ENCODE results near the gene PRR9. TPM values are rescaled to one million over a fixed set of nuclear protein-coding genes. Genes with fewer than 3 reads are reported as not detected.
"Not testable (repeated sequence)": the region's sequence is repeated elsewhere in the genome, so short reads cannot be mapped to it uniquely, and the experiment has no call there.

The PRR9 gene, protein sequence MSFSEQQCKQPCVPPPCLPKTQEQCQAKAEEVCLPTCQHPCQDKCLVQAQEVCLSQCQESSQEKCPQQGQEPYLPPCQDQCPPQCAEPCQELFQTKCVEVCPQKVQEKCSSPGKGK
- 1 to 10 TPM in 2 of 4 donors, not detected in 2; 2.0 to 5.4 TPM for total RNA-seq

DNA sequence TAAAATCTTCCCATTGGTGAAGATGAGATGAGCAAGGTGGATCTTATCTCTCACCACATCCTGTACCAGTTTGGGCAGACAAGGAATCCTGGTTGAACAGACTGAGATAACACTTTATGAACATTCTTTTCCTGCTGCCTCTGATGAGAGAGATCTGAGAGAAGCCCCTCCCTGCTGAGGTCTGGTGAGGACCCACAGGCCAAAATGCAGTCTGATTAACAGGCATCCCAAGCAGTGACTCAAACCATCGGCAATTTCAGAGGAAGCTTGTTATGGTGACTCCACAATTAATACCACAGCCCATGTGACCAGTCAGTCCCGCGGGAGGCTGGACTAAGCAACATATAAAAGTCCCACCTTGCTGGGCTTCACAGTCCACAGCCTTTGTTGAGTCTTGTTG is at the start of gene PRR9:
Gene PRR9, plus strand, starts transcription at position 373 of the 400 bp plus-strand sequence. CDS start 561 bp downstream, outside the sequence.
- TF ChIP-seq, protein P1, sequence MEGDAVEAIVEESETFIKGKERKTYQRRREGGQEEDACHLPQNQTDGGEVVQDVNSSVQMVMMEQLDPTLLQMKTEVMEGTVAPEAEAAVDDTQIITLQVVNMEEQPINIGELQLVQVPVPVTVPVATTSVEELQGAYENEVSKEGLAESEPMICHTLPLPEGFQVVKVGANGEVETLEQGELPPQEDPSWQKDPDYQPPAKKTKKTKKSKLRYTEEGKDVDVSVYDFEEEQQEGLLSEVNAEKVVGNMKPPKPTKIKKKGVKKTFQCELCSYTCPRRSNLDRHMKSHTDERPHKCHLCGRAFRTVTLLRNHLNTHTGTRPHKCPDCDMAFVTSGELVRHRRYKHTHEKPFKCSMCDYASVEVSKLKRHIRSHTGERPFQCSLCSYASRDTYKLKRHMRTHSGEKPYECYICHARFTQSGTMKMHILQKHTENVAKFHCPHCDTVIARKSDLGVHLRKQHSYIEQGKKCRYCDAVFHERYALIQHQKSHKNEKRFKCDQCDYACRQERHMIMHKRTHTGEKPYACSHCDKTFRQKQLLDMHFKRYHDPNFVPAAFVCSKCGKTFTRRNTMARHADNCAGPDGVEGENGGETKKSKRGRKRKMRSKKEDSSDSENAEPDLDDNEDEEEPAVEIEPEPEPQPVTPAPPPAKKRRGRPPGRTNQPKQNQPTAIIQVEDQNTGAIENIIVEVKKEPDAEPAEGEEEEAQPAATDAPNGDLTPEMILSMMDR (IDR thresholded peaks at IDR 0.05): no peak
- ATAC-seq (ENCODE audit: low FRiP score) (peak; percentile 55), DNase-seq (ENCODE audit: low spot score) (no peak)

DNA sequence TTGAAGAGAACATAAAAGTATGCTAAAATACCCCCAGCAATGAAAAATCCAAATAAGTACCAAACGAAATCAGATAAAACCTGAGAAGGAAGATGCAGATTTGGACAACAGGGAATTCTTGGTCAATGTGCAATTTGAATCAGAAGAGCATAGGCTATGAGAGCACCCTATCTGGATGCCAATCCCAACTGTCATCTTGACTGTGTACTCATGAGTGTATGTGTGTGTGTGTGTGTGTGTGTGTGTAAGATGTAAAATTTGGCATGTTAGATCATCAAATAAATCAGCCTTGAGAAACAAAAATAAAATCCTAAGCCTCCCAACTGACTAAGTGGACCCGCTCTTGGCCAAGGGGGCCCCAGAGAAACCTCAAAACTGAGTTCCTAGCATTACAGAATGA is 48.7 kb upstream of the PRR9 start:
- ATAC-seq (ENCODE audit: low FRiP score) (no peak), DNase-seq (ENCODE audit: low spot score) (no peak)
- TF ChIP-seq, protein P1 (IDR thresholded peaks at IDR 0.05): no peak

DNA sequence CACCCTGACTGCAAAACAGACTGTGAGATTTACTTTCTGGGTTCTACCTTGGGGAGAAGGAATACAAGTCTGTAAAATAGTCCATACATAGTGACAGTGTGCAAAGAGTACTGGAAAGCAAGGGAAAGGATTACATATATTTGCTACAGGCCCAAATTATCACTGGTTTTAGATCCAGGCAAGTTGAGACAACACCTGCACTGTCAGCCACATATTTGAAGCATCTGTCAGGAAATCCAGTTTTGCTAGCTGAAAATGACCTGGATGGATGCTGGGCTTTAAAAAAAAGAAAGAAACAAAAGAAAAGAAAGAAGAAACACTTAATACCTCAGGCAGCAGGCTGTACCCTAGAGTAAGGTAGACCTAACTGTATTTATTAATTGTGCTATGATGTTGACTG is 42.8 kb upstream of the PRR9 start:
- DNase-seq (ENCODE audit: low spot score) (no peak), ATAC-seq (ENCODE audit: low FRiP score) (no peak)
- TF ChIP-seq, protein P1 (IDR thresholded peaks at IDR 0.05): no peak

DNA sequence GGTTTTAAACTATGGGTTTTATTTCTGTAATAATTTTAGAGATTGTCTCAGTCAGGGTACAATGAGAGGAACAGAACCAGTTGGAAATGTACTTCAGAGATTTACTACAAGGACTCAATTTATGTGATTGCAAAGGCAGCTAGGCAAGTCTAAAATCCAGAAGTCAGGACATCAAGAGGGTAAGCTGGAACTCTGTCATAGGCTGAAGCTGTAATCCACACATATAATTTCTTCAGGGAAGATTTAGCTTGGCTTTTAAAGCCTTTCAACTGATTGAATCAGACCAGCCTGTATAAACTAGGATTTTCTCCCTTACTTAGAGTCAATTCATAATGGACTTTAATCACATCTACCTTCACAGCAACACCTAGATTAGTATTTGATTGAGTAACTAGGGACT is 38.5 kb upstream of the PRR9 start:
- ATAC-seq (ENCODE audit: low FRiP score) (no peak), DNase-seq (ENCODE audit: low spot score) (no peak)
- TF ChIP-seq, protein P1 (IDR thresholded peaks at IDR 0.05): no peak

DNA sequence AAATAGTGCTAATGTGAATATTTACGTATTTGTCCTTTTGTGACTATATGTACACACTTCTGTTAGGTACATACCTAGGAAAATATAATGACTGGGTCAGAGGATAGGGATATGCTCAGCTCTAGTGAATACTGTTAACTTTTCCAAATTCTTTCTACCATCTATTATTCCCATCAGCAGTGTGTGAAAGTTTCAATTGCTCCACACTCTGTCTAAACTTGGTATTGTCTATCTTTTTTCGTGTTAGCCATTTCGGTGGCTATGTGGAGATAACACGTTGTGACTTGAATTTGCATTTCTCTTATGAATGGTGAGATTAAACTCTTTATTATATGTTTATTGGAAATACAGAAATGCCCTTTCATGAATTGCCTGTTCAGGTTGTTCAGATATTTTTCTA is 36.8 kb upstream of the PRR9 start:
- ATAC-seq (ENCODE audit: low FRiP score) (no peak), DNase-seq (ENCODE audit: low spot score) (no peak)
- TF ChIP-seq, protein P1 (IDR thresholded peaks at IDR 0.05): no peak

DNA sequence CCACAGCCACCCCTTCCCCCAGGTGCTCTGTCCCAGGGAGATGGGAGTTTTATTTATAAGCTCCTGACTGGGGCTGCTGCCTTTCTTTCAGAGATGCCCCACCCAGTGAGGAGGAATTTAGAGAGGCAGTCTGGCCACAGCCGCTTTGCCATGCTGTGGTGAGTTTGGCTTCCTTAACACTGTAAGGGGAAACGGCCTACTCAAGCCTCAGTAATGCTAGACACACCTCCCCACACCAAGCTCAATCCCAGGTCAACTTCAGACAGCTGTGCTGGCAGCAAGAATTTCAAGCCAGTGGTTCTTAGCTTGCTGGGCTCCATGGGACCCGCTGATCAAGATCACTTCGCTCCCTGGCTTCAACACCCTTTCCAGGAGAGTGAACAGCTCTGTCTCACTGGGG is 29.1 kb upstream of the PRR9 start:
- not testable (repeated sequence) for DNase-seq (ENCODE audit: low spot score); ATAC-seq (ENCODE audit: low FRiP score)

DNA sequence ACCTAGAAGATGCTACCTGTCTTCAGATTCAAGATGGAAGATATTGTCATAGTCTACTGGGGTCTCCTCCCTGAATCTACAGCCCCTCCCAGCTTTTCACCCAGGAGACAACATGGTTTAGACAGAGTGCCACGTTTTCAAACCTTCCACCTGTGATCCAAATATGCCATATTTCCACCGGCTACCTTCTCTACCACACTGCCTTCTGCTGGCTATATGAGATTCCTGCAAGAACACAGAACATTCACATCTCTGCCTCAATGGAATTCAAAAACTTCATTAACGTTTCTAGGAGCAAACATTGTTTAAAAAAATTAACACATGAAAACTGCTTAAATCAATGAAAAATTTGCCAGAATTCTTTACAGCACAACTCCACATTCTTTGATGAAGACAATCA is 27.0 kb upstream of the PRR9 start:
- DNase-seq (ENCODE audit: low spot score): no peak
- no peak for ATAC-seq (ENCODE audit: low FRiP score)
- TF ChIP-seq, protein P1 (IDR thresholded peaks at IDR 0.05): no peak

DNA sequence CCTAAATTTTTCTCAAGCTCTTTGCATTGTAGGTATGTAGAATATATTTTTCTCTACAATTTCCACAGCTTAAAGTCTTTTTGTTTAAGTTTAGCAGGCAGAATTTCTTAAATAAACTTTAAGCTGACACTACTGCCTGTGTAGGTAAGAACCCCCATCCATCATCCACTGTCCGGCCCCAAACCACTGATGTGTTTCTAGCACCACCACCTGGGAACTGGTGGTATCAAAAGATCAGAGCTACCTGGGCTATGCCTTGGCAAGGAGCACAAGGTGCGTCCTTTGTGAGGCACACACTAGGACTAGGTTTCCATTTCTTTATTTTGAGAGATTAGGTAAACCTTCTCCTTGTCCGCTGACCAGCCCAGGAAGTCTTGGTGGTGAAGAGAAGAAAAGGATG is 24.7 kb upstream of the PRR9 start:
- no peak for ATAC-seq (ENCODE audit: low FRiP score)
- DNase-seq (ENCODE audit: low spot score): no peak
- TF ChIP-seq, protein P1 (IDR thresholded peaks at IDR 0.05): no peak
